ENCODE measurements around the gene ZNF827.

Gene ZNF827

GRCh38 chr4:145808021-145808650 lies 130.5 kb downstream of the ZNF827 start:
- no peak overlapping the region for H3K4me3 ChIP-seq (ENCODE audit: low read depth, low read length)
- no peaks in the 10 kb centered on the region for H3K4me1 ChIP-seq (ENCODE audit: control insufficient read depth, insufficient read depth, low read length)
- no peaks in the 10 kb centered on the region for H3K36me3 ChIP-seq (ENCODE audit: control insufficient read depth in 2 of 2, insufficient read depth in 1 of 2, low read length in 2 of 2)
- H3K27ac ChIP-seq (ENCODE audit: extremely low read depth, low read depth, low read length) = 0 out of 2 replicates have a peak overlapping the region, but pooled peaks have one; percentile 16
- TF ChIP-seq ZNF132 (tag by site-specific recombination; IDR thresholded peaks at IDR 0.05; ENCODE audit: borderline replicate concordance) = no peak
- TF ChIP-seq KLF10 (tag by site-specific recombination; IDR thresholded peaks at IDR 0.05) = peak; percentile 67
- peak; percentile 32; the same call in 1 of the 2 replicates for TF ChIP-seq KLF16 (tag by site-specific recombination; IDR thresholded peaks at IDR 0.05)
- TF ChIP-seq OSR2 (tag by site-specific recombination; IDR thresholded peaks at IDR 0.05) = peak; percentile 14; the same call in 1 of the 2 replicates
- peak; percentile 59; the same call in 1 of the 2 replicates for TF ChIP-seq ZNF660 (tag by site-specific recombination; IDR thresholded peaks at IDR 0.05)
- peak; percentile 24 for TF ChIP-seq SP2 (tag by site-specific recombination; IDR thresholded peaks at IDR 0.05)
- no peak for TF ChIP-seq ZBTB1 (tag by site-specific recombination; IDR thresholded peaks at IDR 0.05)
- TF ChIP-seq, protein P1, sequence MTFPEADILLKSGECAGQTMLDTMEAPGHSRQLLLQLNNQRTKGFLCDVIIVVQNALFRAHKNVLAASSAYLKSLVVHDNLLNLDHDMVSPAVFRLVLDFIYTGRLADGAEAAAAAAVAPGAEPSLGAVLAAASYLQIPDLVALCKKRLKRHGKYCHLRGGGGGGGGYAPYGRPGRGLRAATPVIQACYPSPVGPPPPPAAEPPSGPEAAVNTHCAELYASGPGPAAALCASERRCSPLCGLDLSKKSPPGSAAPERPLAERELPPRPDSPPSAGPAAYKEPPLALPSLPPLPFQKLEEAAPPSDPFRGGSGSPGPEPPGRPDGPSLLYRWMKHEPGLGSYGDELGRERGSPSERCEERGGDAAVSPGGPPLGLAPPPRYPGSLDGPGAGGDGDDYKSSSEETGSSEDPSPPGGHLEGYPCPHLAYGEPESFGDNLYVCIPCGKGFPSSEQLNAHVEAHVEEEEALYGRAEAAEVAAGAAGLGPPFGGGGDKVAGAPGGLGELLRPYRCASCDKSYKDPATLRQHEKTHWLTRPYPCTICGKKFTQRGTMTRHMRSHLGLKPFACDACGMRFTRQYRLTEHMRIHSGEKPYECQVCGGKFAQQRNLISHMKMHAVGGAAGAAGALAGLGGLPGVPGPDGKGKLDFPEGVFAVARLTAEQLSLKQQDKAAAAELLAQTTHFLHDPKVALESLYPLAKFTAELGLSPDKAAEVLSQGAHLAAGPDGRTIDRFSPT (tag by site-specific recombination; IDR thresholded peaks at IDR 0.05) = peak; percentile 46; the same call in 1 of the 2 replicates
- TF ChIP-seq ZNF558 (tag by site-specific recombination; IDR thresholded peaks at IDR 0.05) = 0 out of 2 replicates have a peak, but pooled peaks have one; percentile 40
- peak; percentile 46 for TF ChIP-seq ZNF629 (tag by site-specific recombination; IDR thresholded peaks at IDR 0.05)
- no peak for TF ChIP-seq SETDB1 (IDR thresholded peaks at IDR 0.05; ENCODE audit: insufficient read length, low read length)
- TF ChIP-seq FEZF1 (tag by site-specific recombination; IDR thresholded peaks at IDR 0.05) = peak; percentile 54
- TF ChIP-seq ZNF362 (tag by site-specific recombination; IDR thresholded peaks at IDR 0.05) = peak; percentile 10; the same call in 1 of the 2 replicates
- peak; percentile 71 for TF ChIP-seq TCF7L2 (IDR thresholded peaks at IDR 0.05; ENCODE audit: borderline replicate concordance, low read depth, low read length)
- TF ChIP-seq, protein P2, sequence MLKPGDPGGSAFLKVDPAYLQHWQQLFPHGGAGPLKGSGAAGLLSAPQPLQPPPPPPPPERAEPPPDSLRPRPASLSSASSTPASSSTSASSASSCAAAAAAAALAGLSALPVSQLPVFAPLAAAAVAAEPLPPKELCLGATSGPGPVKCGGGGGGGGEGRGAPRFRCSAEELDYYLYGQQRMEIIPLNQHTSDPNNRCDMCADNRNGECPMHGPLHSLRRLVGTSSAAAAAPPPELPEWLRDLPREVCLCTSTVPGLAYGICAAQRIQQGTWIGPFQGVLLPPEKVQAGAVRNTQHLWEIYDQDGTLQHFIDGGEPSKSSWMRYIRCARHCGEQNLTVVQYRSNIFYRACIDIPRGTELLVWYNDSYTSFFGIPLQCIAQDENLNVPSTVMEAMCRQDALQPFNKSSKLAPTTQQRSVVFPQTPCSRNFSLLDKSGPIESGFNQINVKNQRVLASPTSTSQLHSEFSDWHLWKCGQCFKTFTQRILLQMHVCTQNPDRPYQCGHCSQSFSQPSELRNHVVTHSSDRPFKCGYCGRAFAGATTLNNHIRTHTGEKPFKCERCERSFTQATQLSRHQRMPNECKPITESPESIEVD (tag by site-specific recombination; IDR thresholded peaks at IDR 0.05) = peak; percentile 77
- peak; percentile 52; the same call in 1 of the 2 replicates for TF ChIP-seq ZNF843 (tag by site-specific recombination; IDR thresholded peaks at IDR 0.05)
- TF ChIP-seq ZNF791 (tag by site-specific recombination; IDR thresholded peaks at IDR 0.05) = no peak
- TF ChIP-seq SP7 (tag by site-specific recombination; IDR thresholded peaks at IDR 0.05) = peak; percentile 94
- TF ChIP-seq GFI1B (tag by site-specific recombination; IDR thresholded peaks at IDR 0.05) = no peak
- peak; percentile 24 for TF ChIP-seq ZNF510 (tag by site-specific recombination; IDR thresholded peaks at IDR 0.05; ENCODE audit: insufficient replicate concordance)
- TF ChIP-seq ZFHX2 (tag by site-specific recombination; conservative IDR thresholded peaks at IDR 0.05) = peak; percentile 26; the same call in 1 of the 2 replicates
- peak; percentile 45; the same call in 1 of the 2 replicates for TF ChIP-seq GLIS2 (tag by site-specific recombination; IDR thresholded peaks at IDR 0.05)
- TF ChIP-seq ZEB2 (tag by site-specific recombination; IDR thresholded peaks at IDR 0.05) = 0 out of 2 replicates have a peak, but pooled peaks have one; percentile 24
- peak; percentile 26; the same call in 1 of the 2 replicates for TF ChIP-seq ZNF366 (tag by site-specific recombination; conservative IDR thresholded peaks at IDR 0.05)
- TF ChIP-seq WT1 (tag by site-specific recombination; IDR thresholded peaks at IDR 0.05) = peak; percentile 46; the same call in 1 of the 2 replicates
- TF ChIP-seq BCL6B (tag by site-specific recombination; IDR thresholded peaks at IDR 0.05) = 0 out of 2 replicates have a peak, but pooled peaks have one; percentile 27
- TF ChIP-seq TRIM28 (IDR thresholded peaks at IDR 0.05; ENCODE audit: borderline replicate concordance, low read length) = peak; percentile 50; the same call in 1 of the 2 replicates
- TF ChIP-seq ZBTB6 (tag by site-specific recombination; IDR thresholded peaks at IDR 0.05) = no peak
- H3K9me3 ChIP-seq (ENCODE audit: control insufficient read depth, insufficient read depth, low read depth, low read length) = no peaks in the 10 kb centered on the region
- CTCF ChIA-PET = interaction anchor here (0.7 kb wide), 1 partner anchor 406 kb away, joined by 3 read pairs; the partner anchor contains the start of gene REELD1
- POLR2A ChIA-PET = no interaction called here

All from HEK293 (cell line).